ENCODE results near the gene PPARA.

The PPARA gene

DNA sequence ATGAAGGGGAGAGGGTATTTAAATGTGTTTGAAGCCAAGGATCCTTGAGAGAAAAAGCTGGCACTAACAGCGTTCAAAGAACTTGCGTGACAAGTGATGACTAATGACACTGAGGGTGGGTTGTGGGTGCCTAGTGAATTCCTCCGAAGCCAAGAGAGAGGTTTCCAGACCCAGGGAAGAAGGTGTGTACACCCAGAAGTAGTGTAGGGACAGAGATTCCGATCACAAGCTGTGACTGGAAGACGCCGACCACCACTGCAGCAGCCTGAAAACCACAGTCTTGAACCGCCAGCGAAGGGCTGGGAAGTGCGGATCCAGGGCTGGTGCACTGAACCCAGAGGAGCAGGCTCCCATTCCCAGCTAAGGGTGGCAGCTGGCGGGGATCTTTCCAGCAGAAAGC is 9.5 kb downstream of the PPARA start:
- no peak for TF ChIP-seq CREB1 (IDR thresholded peaks at IDR 0.05; ENCODE audit: low read depth)
- TF ChIP-seq TCF12 (IDR thresholded peaks at IDR 0.05; ENCODE audit: low read depth), result no peak
- TF ChIP-seq, protein P1, sequence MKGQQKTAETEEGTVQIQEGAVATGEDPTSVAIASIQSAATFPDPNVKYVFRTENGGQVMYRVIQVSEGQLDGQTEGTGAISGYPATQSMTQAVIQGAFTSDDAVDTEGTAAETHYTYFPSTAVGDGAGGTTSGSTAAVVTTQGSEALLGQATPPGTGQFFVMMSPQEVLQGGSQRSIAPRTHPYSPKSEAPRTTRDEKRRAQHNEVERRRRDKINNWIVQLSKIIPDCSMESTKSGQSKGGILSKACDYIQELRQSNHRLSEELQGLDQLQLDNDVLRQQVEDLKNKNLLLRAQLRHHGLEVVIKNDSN (IDR thresholded peaks at IDR 0.05), result no peak
- TF ChIP-seq YY1 (IDR thresholded peaks at IDR 0.05; ENCODE audit: low read depth), result no peak

- TF ChIP-seq EGR1 (IDR thresholded peaks at IDR 0.05) (no peak), CREB1 (IDR thresholded peaks at IDR 0.05; ENCODE audit: low read depth) (no peak), TAF1 (IDR thresholded peaks at IDR 0.05; ENCODE audit: low read depth) (no peak), TCF12 (IDR thresholded peaks at IDR 0.05; ENCODE audit: low read depth) (no peak), ZBTB7A (IDR thresholded peaks at IDR 0.05; ENCODE audit: low read depth) (no peak), EP300 (IDR thresholded peaks at IDR 0.05; ENCODE audit: borderline replicate concordance) (no peak), REST (IDR thresholded peaks at IDR 0.05; ENCODE audit: low read depth) (no peak), NFIC (IDR thresholded peaks at IDR 0.05) (no peak), TEAD4 (IDR thresholded peaks at IDR 0.05) (no peak), YY1 (IDR thresholded peaks at IDR 0.05; ENCODE audit: low read depth) (no peak), CEBPB (IDR thresholded peaks at IDR 0.05) (no peak), FOXM1 (IDR thresholded peaks at IDR 0.05; ENCODE audit: borderline replicate concordance, low read depth) (no peak)
- TF ChIP-seq, protein P1 (IDR thresholded peaks at IDR 0.05), result no peak
- TF ChIP-seq, protein P2, sequence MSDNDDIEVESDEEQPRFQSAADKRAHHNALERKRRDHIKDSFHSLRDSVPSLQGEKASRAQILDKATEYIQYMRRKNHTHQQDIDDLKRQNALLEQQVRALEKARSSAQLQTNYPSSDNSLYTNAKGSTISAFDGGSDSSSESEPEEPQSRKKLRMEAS (IDR thresholded peaks at IDR 0.05), result no peak
These were observed 12.0 kb downstream of the PPARA start for GRCh38 chr22:46162285-46162684.

GRCh38 chr22:46162771-46163556 is 12.6 kb downstream of the PPARA start:
- no peak for TF ChIP-seq REST (IDR thresholded peaks at IDR 0.05; ENCODE audit: low read depth)
- no peak for TF ChIP-seq ZBTB7A (IDR thresholded peaks at IDR 0.05; ENCODE audit: low read depth)
- no peak for TF ChIP-seq TCF12 (IDR thresholded peaks at IDR 0.05; ENCODE audit: low read depth)
- no peak for TF ChIP-seq CREB1 (IDR thresholded peaks at IDR 0.05; ENCODE audit: low read depth)
- TF ChIP-seq, protein P2 (IDR thresholded peaks at IDR 0.05), result no peak
- TF ChIP-seq RAD21 (IDR thresholded peaks at IDR 0.05; ENCODE audit: low read depth), result no peak
- TF ChIP-seq TEAD4 (IDR thresholded peaks at IDR 0.05), result no peak
- no peak for TF ChIP-seq YY1 (IDR thresholded peaks at IDR 0.05; ENCODE audit: low read depth)
- TF ChIP-seq TAF1 (IDR thresholded peaks at IDR 0.05; ENCODE audit: low read depth), result no peak
- TF ChIP-seq FOXM1 (IDR thresholded peaks at IDR 0.05; ENCODE audit: borderline replicate concordance, low read depth), result no peak
- TF ChIP-seq, protein P1 (IDR thresholded peaks at IDR 0.05), result no peak
- no peak for TF ChIP-seq EGR1 (IDR thresholded peaks at IDR 0.05)
- TF ChIP-seq EP300 (IDR thresholded peaks at IDR 0.05; ENCODE audit: borderline replicate concordance), result no peak

DNA sequence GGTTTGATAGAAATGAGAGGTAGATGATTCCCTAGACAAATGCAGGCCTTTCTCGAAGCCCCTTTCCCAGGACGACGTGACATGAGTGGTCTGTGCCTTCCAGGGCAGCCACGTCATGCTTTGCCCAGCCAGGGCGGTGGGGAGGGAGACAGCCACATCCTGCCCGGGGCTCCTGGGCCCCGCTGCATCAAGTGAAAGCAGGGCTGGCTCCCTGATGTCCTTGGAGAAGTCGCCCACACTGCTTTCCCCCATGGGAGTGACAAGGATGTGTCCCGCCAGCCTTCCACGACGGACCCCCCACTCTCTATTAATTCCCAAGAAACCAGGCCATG is 13.2 kb downstream of the PPARA start:
- TF ChIP-seq REST (IDR thresholded peaks at IDR 0.05; ENCODE audit: low read depth) (no peak), CREB1 (IDR thresholded peaks at IDR 0.05; ENCODE audit: low read depth) (no peak), TCF12 (IDR thresholded peaks at IDR 0.05; ENCODE audit: low read depth) (no peak)
